HepG2 (cell line): Measurements from ENCODE around the gene DRC7. TPM values are rescaled to one million over a fixed set of nuclear protein-coding genes. Genes with fewer than 3 reads are reported as not detected.

Experiments used
- CCAR2 ChIP-seq: fragments of 200-400 bp; formaldehyde crosslinking; optimal IDR thresholded peaks from 2 replicates; pipeline ENCODE3; 2018; ENCODE audit warnings: low read depth, mild to moderate bottlenecking, low read length, moderate library complexity
- FLYWCH1 ChIP-seq: sonication (generic); formaldehyde crosslinking; IDR thresholded peaks from 2 replicates; pipeline ENCODE4 v1.8.1; 2023; ENCODE audit warnings: mild to moderate bottlenecking, missing genetic modification reagents
- HNRNPUL1 ChIP-seq: fragments of 200-400 bp; formaldehyde crosslinking; IDR thresholded peaks from 2 replicates; pipeline ENCODE4 v1.6.1; 2017; ENCODE audit warnings: low read depth, mild to moderate bottlenecking, low read length, moderate library complexity
- HOXA7 ChIP-seq: sonication (generic); formaldehyde crosslinking; IDR thresholded peaks from 2 replicates; pipeline ENCODE4 v1.8.1; 2022; ENCODE audit warnings: mild to moderate bottlenecking, missing genetic modification reagents, moderate library complexity
- MED1 ChIP-seq: sonication (generic); formaldehyde crosslinking; IDR thresholded peaks from 2 replicates; pipeline ENCODE4 v1.4.0; 2020; ENCODE audit warnings: missing genetic modification reagents
- PITX1 ChIP-seq: sonication (generic); formaldehyde crosslinking; IDR thresholded peaks from 2 replicates; pipeline ENCODE4 v1.5.1; 2020; ENCODE audit warnings: mild to moderate bottlenecking, missing genetic modification reagents
- TSC22D2 ChIP-seq: sonication (generic); formaldehyde crosslinking; IDR thresholded peaks from 2 replicates; pipeline ENCODE4 v1.5.1; 2020; ENCODE audit warnings: missing genetic modification reagents, mild to moderate bottlenecking, borderline replicate concordance
- ZMAT3 ChIP-seq: sonication (generic); formaldehyde crosslinking; conservative IDR thresholded peaks from 2 replicates; pipeline ENCODE4 v1.7.0; 2021; ENCODE audit warnings: missing genetic modification reagents
- ZMYM3 ChIP-seq: sonication (generic); formaldehyde crosslinking; IDR thresholded peaks from 2 replicates; pipeline ENCODE4 v1.5.1; 2020; ENCODE audit warnings: mild to moderate bottlenecking, missing genetic modification reagents
- ZNF24 ChIP-seq: fragments of 450-650 bp; IDR thresholded peaks from 2 replicates; pipeline ENCODE4 v1.6.1; 2017; ENCODE audit warnings: antibody characterized with exemption, mild to moderate bottlenecking
- ZNF354B ChIP-seq: sonication (generic); formaldehyde crosslinking; IDR thresholded peaks from 2 replicates; pipeline ENCODE4 v1.8.0; 2022; ENCODE audit warnings: mild to moderate bottlenecking, missing genetic modification reagents
- polyA plus RNA-seq, 8 experiments: library from polyadenylated mRNA; depleted of rRNA in 3 of 8; stranded (reverse) in 7 of 8; unstranded in 1 of 8; fragments of >200 nt; fragmentation: Illumina TruSeq in 4 of 8; extraction: Trizol in 4 of 8; gene quantifications; 2 replicates each; pipeline versions ENCODE4 v1.2.1 to v1.2.3, GENCODE V29; 2011 to 2016; ENCODE audit warnings: low read depth in 4 of 8, missing spikeins in 1 of 8, mixed read lengths in 1 of 8; ENCODE audit not compliant: insufficient read depth in 1 of 8
- total RNA-seq, 5 experiments: library from RNA; depleted of rRNA; stranded (reverse); fragments of >200 nt; fragmentation: Illumina TruSeq; extraction: Trizol; gene quantifications; 2 replicates each; pipeline ENCODE4 v1.2.3, GENCODE V29; 2016; ENCODE audit warnings: low read depth in 1 of 5
- TF ChIP-seq, protein P1 (sequence below): sonication (generic); formaldehyde crosslinking; IDR thresholded peaks from 2 replicates; pipeline ENCODE4 v1.8.1; 2023; ENCODE audit warnings: mild to moderate bottlenecking, missing genetic modification reagents, borderline replicate concordance
- TF ChIP-seq, protein P2 (sequence below): sonication (generic); formaldehyde crosslinking; IDR thresholded peaks from 2 replicates; pipeline ENCODE4 v1.4.0; 2020; ENCODE audit warnings: missing genetic modification reagents
- TF ChIP-seq, protein P3 (sequence below): sonication (generic); formaldehyde crosslinking; IDR thresholded peaks from 2 replicates; pipeline ENCODE4 v1.4.0; 2020; ENCODE audit warnings: missing genetic modification reagents, borderline replicate concordance
- TF ChIP-seq, protein P4 (sequence below): sonication (generic); formaldehyde crosslinking; IDR thresholded peaks from 2 replicates; pipeline ENCODE4 v1.8.0; 2023; ENCODE audit warnings: mild to moderate bottlenecking, missing genetic modification reagents
- TF ChIP-seq, protein P5 (sequence below): IDR thresholded peaks from 2 replicates; pipeline ENCODE4 v1.6.1; 2012; ENCODE audit warnings: low read length, improper control_type of control experiment
- TF ChIP-seq, protein P6 (sequence below): sonication (generic); formaldehyde crosslinking; conservative IDR thresholded peaks from 2 replicates; pipeline ENCODE4 v1.4.0; 2020; ENCODE audit warnings: missing genetic modification reagents

DRC7 gene
- total and polyA plus RNA-seq, 2 of the 13 experiments (the other 11 are each of a cell fraction or from before 2014, with no cell fraction given): 2.7 to 3.4 TPM

DNA sequence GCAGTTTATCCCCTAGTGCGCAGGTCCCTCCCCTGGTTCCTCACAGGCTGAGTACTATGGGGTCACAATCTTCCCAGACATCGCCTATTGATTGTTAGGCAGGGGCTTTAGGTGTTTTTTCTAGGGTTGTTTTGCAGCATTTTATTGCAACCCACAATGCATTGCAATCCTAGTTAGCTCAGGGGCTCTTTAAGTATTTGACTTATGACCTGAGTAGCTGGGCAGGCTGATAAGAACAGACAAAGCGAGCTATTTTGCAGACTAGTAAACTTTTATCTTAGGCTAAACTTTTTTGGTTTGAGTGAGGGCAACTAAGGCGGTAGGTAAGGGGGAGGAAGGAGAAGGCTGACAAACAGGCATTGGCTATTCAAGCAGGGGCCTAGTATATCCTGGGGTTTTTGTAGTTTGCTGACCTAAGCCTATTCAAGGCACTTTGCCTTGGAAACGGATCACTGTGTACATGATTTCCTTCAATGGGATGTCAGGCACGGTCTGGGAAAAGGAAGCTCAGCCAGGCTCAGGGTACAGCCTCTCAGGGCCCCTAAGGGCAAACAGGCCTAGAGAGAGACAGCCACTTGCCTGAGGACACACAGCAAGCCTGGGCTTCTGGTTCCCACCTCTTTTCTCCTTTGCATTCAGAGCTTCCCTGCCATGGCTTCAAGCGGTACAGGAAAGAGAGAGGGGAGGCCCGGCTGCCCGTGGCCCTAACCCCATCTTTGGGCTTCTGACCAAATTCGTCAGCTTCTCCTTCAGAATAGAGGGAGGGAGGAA is 6.4 kb downstream of the DRC7 start (continued):
- TF ChIP-seq, protein P1, sequence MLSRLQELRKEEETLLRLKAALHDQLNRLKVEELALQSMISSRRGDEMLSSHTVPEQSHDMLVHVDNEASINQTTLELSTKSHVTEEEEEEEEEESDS (CRISPR knock-in tag): no peak
- TF ChIP-seq CCAR2: no peak
- TF ChIP-seq, protein P2, sequence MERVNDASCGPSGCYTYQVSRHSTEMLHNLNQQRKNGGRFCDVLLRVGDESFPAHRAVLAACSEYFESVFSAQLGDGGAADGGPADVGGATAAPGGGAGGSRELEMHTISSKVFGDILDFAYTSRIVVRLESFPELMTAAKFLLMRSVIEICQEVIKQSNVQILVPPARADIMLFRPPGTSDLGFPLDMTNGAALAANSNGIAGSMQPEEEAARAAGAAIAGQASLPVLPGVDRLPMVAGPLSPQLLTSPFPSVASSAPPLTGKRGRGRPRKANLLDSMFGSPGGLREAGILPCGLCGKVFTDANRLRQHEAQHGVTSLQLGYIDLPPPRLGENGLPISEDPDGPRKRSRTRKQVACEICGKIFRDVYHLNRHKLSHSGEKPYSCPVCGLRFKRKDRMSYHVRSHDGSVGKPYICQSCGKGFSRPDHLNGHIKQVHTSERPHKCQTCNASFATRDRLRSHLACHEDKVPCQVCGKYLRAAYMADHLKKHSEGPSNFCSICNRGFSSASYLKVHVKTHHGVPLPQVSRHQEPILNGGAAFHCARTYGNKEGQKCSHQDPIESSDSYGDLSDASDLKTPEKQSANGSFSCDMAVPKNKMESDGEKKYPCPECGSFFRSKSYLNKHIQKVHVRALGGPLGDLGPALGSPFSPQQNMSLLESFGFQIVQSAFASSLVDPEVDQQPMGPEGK: no peak
- TF ChIP-seq HNRNPUL1: no peak
- TF ChIP-seq, protein P3, sequence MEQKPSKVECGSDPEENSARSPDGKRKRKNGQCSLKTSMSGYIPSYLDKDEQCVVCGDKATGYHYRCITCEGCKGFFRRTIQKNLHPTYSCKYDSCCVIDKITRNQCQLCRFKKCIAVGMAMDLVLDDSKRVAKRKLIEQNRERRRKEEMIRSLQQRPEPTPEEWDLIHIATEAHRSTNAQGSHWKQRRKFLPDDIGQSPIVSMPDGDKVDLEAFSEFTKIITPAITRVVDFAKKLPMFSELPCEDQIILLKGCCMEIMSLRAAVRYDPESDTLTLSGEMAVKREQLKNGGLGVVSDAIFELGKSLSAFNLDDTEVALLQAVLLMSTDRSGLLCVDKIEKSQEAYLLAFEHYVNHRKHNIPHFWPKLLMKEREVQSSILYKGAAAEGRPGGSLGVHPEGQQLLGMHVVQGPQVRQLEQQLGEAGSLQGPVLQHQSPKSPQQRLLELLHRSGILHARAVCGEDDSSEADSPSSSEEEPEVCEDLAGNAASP: peak; percentile 34; the same call in 1 of the 2 replicates
- no peak for TF ChIP-seq PITX1
- TF ChIP-seq FLYWCH1: no peak
- TF ChIP-seq, protein P4, sequence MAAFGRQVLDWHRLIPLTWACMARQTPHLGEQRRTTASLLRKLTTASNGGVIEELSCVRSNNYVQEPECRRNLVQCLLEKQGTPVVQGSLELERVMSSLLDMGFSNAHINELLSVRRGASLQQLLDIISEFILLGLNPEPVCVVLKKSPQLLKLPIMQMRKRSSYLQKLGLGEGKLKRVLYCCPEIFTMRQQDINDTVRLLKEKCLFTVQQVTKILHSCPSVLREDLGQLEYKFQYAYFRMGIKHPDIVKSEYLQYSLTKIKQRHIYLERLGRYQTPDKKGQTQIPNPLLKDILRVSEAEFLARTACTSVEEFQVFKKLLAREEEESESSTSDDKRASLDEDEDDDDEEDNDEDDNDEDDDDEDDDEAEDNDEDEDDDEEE (CRISPR knock-in tag): no peak
- TF ChIP-seq, protein P5, sequence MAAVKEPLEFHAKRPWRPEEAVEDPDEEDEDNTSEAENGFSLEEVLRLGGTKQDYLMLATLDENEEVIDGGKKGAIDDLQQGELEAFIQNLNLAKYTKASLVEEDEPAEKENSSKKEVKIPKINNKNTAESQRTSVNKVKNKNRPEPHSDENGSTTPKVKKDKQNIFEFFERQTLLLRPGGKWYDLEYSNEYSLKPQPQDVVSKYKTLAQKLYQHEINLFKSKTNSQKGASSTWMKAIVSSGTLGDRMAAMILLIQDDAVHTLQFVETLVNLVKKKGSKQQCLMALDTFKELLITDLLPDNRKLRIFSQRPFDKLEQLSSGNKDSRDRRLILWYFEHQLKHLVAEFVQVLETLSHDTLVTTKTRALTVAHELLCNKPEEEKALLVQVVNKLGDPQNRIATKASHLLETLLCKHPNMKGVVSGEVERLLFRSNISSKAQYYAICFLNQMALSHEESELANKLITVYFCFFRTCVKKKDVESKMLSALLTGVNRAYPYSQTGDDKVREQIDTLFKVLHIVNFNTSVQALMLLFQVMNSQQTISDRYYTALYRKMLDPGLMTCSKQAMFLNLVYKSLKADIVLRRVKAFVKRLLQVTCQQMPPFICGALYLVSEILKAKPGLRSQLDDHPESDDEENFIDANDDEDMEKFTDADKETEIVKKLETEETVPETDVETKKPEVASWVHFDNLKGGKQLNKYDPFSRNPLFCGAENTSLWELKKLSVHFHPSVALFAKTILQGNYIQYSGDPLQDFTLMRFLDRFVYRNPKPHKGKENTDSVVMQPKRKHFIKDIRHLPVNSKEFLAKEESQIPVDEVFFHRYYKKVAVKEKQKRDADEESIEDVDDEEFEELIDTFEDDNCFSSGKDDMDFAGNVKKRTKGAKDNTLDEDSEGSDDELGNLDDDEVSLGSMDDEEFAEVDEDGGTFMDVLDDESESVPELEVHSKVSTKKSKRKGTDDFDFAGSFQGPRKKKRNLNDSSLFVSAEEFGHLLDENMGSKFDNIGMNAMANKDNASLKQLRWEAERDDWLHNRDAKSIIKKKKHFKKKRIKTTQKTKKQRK: no peak
- TF ChIP-seq ZMAT3: no peak
- no peak for TF ChIP-seq ZNF354B (CRISPR knock-in tag)
- TF ChIP-seq ZNF24: no peak
- peak; percentile 97 for TF ChIP-seq ZMYM3 (CRISPR knock-in tag)
- TF ChIP-seq HOXA7 (CRISPR knock-in tag): no peak
- 0 out of 2 replicates have a peak, but pooled peaks have one; percentile 38 for TF ChIP-seq TSC22D2 (CRISPR knock-in tag)
- TF ChIP-seq, protein P6, sequence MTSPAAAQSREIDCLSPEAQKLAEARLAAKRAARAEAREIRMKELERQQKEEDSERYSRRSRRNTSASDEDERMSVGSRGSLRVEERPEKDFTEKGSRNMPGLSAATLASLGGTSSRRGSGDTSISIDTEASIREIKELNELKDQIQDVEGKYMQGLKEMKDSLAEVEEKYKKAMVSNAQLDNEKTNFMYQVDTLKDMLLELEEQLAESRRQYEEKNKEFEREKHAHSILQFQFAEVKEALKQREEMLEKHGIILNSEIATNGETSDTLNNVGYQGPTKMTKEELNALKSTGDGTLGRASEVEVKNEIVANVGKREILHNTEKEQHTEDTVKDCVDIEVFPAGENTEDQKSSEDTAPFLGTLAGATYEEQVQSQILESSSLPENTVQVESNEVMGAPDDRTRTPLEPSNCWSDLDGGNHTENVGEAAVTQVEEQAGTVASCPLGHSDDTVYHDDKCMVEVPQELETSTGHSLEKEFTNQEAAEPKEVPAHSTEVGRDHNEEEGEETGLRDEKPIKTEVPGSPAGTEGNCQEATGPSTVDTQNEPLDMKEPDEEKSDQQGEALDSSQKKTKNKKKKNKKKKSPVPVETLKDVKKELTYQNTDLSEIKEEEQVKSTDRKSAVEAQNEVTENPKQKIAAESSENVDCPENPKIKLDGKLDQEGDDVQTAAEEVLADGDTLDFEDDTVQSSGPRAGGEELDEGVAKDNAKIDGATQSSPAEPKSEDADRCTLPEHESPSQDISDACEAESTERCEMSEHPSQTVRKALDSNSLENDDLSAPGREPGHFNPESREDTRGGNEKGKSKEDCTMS (CRISPR knock-in tag): no peak
- no peak for TF ChIP-seq MED1
